GM18508 (cell line): ENCODE measurements around the gene KCTD5.
"Not testable (repeated sequence)": the region's sequence is repeated elsewhere in the genome, so short reads cannot be mapped to it uniquely, and the experiment has no call there.

Experiments
- ATAC-seq: cut with Tn5 transposase; IDR thresholded peaks from one replicate; pipeline ENCODE4 v1.9.1; 2021; ENCODE audit warnings: moderate number of reproducible peaks; ENCODE audit not compliant: insufficient read depth, unreplicated experiment

The KCTD5 gene

GRCh38 chr16:2720064-2720457 lies 37.7 kb downstream of the KCTD5 start, which contains the start of gene PRSS27:
Gene PRSS27, minus strand, starts transcription at chr16:2720224. Its CDS starts 64 bp downstream, at chr16:2720160.
- ATAC-seq: no peak

- no peak for ATAC-seq
These were observed 38.7 kb downstream of the KCTD5 start for GRCh38 chr16:2720719-2721633.

- not testable (repeated sequence) for ATAC-seq
These were observed 39.4 kb downstream of the KCTD5 start for GRCh38 chr16:2721634-2722173.

GRCh38 chr16:2724088-2724676 lies 41.9 kb downstream of the KCTD5 start:
- ATAC-seq: no peak

GRCh38 chr16:2724816-2725348 lies 42.6 kb downstream of the KCTD5 start:
- ATAC-seq: no peak

- ATAC-seq: no peak
These were observed 44.6 kb downstream of the KCTD5 start for GRCh38 chr16:2726923-2727322.

GRCh38 chr16:2728034-2728433 lies 45.7 kb downstream of the KCTD5 start:
- ATAC-seq: no peak

GRCh38 chr16:2734844-2735515 lies 52.7 kb downstream of the KCTD5 start:
- ATAC-seq: no peak

- ATAC-seq: no peak
These were observed 54.3 kb downstream of the KCTD5 start for GRCh38 chr16:2736476-2737237.

GRCh38 chr16:2737238-2737605 lies 54.9 kb downstream of the KCTD5 start:
- ATAC-seq: no peak

- no peak for ATAC-seq
These were observed 55.6 kb downstream of the KCTD5 start for GRCh38 chr16:2737895-2738418.

- no peak for ATAC-seq
These were observed 56.3 kb downstream of the KCTD5 start for GRCh38 chr16:2738615-2739014.

- ATAC-seq: no peak
These were observed 57.5 kb downstream of the KCTD5 start for GRCh38 chr16:2739625-2740430.

- no peak for ATAC-seq
These were observed 58.2 kb downstream of the KCTD5 start for GRCh38 chr16:2740476-2740875.

- ATAC-seq: no peak
These were observed 58.8 kb downstream of the KCTD5 start for GRCh38 chr16:2741168-2741567.

GRCh38 chr16:2742323-2743006 lies 60.1 kb downstream of the KCTD5 start:
- ATAC-seq: no peak

GRCh38 chr16:2743007-2743810 lies 60.9 kb downstream of the KCTD5 start:
- no peak for ATAC-seq
